PC-3 (cell line): ENCODE data around the gene SLC38A9. TPM values are rescaled to one million over a fixed set of nuclear protein-coding genes. Genes with fewer than 3 reads are reported as not detected.

Experiments
- ATAC-seq: fragments of 200-7000 bp; cut with Tn5 transposase; 2 replicates; pipeline ENCODE4 v1.9.1; 2020; ENCODE audit warnings: mild to moderate bottlenecking, moderate library complexity
- BruUV-seq: library from RNA; stranded (reverse); fragments of 400-500 nt; replicated peaks from 2 replicates; lab custom pipeline; 2021; lab: Mats Ljungman, UMichigan
- CTCF ChIA-PET: fragments of 300-600 bp; sonication (Branson Sonifier 250); formaldehyde crosslinking; loops from one replicate; lab custom pipeline; 2022; ENCODE audit warnings: antibody characterized with exemption; lab: Charles Lee
- POLR2A ChIA-PET: fragments of 300-600 bp; sonication (Branson Sonifier 250); formaldehyde crosslinking; loops from one replicate; lab custom pipeline; 2022; ENCODE audit warnings: antibody characterized with exemption; ENCODE audit not compliant: unreplicated experiment; lab: Charles Lee
- DNase-seq: peaks from one replicate; pipeline ENCODE4 v3.0.0-alpha.2; 2015
- H2AFZ ChIP-seq: fragments of 300-600 bp; sonication (generic); 2 replicates; pipeline ENCODE4 v1.6.0; 2016; ENCODE audit warnings: antibody characterized with exemption, low read length
- H3F3A ChIP-seq: fragments of 300-600 bp; sonication (generic); one replicate; pipeline ENCODE4 v1.6.0; 2017; ENCODE audit warnings: antibody characterized with exemption, low read length, control low read depth, mild to moderate bottlenecking; ENCODE audit not compliant: unreplicated experiment
- H3K27ac ChIP-seq: fragments of 300-600 bp; sonication (generic); 2 replicates; pipeline ENCODE4 v1.5.1; 2016; ENCODE audit warnings: mild to moderate bottlenecking, low read length
- H3K27me3 ChIP-seq: fragments of 300-600 bp; sonication (generic); 2 replicates; pipeline ENCODE4 v1.6.1; 2016; ENCODE audit warnings: low read length, mixed read lengths
- H3K36me3 ChIP-seq: fragments of 300-600 bp; sonication (generic); 2 replicates; pipeline ENCODE4 v1.6.1; 2016; ENCODE audit warnings: low read depth, mixed run types, low read length, mixed read lengths
- H3K4me1 ChIP-seq: fragments of 300-600 bp; sonication (generic); 2 replicates; pipeline ENCODE4 v1.5.1; 2016; ENCODE audit warnings: low read length; ENCODE audit not compliant: insufficient read depth
- H3K4me2 ChIP-seq: fragments of 300-600 bp; sonication (generic); 2 replicates; pipeline ENCODE4 v1.6.0; 2016; ENCODE audit warnings: low read length
- H3K4me3 ChIP-seq: fragments of 300-600 bp; sonication (generic); 2 replicates; pipeline ENCODE4 v1.5.1; 2016; ENCODE audit warnings: mild to moderate bottlenecking, low read length, mixed read lengths
- H3K79me2 ChIP-seq: fragments of 300-600 bp; sonication (generic); 2 replicates; pipeline ENCODE4 v1.6.1; 2017; ENCODE audit warnings: low read length, mixed read lengths
- H3K9ac ChIP-seq: fragments of 300-600 bp; sonication (generic); 2 replicates; pipeline ENCODE4 v1.6.0; 2016; ENCODE audit warnings: mild to moderate bottlenecking, low read length
- H3K9me2 ChIP-seq: fragments of 300-600 bp; sonication (generic); replicated peaks from 2 replicates; pipeline ENCODE4 v1.6.1; 2016; ENCODE audit warnings: mixed run types, low read length, mixed read lengths
- H3K9me3 ChIP-seq: fragments of 300-600 bp; sonication (generic); 2 replicates; pipeline ENCODE4 v1.6.1; 2016; ENCODE audit warnings: low read length, mixed read lengths
- H4K20me1 ChIP-seq: fragments of 300-600 bp; sonication (generic); 2 replicates; pipeline ENCODE4 v1.6.1; 2016; ENCODE audit warnings: low read length, mixed read lengths
- EZH2 ChIP-seq: fragments of 300-600 bp; sonication (generic); IDR thresholded peaks from one replicate; pipeline ENCODE4 v1.6.1; 2017; ENCODE audit warnings: antibody characterized with exemption, mild to moderate bottlenecking, low read length; ENCODE audit not compliant: unreplicated experiment
- EZH2phosphoT487 ChIP-seq: fragments of 300-600 bp; sonication (generic); IDR thresholded peaks from 2 replicates; pipeline ENCODE4 v1.6.1; 2018; ENCODE audit warnings: mild to moderate bottlenecking, antibody characterized with exemption, low read length, borderline replicate concordance
- intact Hi-C: fragments of 100-400 bp; cut with micrococcal nuclease; formaldehyde crosslinking; loops from 2 replicates; pipeline ENCODE4 v1.9.0; 2023
- total RNA-seq: library from RNA; depleted of rRNA; stranded (reverse); fragments of >200 nt; gene quantifications from 2 replicates; pipeline ENCODE4 v1.2.3, GENCODE V29; 2014
- TF ChIP-seq, protein P1 (sequence below): fragments of 300-600 bp; sonication (generic); conservative IDR thresholded peaks from 2 replicates; pipeline ENCODE4 v1.5.1; 2017; ENCODE audit warnings: antibody characterized with exemption, low read depth, mild to moderate bottlenecking, low read length

The SLC38A9 gene
- total RNA-seq, 1 experiment from 2014 or later = 12.9 TPM

GRCh38 chr5:55645304-55645703 lies 66.8 kb downstream of the SLC38A9 start:
- POLR2A ChIA-PET = no interaction called here
- no TSS peak for BruUV-seq
- no peaks in the 10 kb centered on the region for H3F3A ChIP-seq
- intact Hi-C loops = no loop called here
- H3K27ac ChIP-seq = no peak overlapping the region
- H3K4me1 ChIP-seq = no peaks in the 10 kb centered on the region
- H3K27me3 ChIP-seq = no peaks in the 10 kb centered on the region
- CTCF ChIA-PET = no interaction called here
- no peaks in the 10 kb centered on the region for H4K20me1 ChIP-seq
- peak; percentile 38; the same call in 1 of the 2 replicates for ATAC-seq
- TF ChIP-seq EZH2phosphoT487 (no peak), EZH2 (no peak)
- TF ChIP-seq, protein P1, sequence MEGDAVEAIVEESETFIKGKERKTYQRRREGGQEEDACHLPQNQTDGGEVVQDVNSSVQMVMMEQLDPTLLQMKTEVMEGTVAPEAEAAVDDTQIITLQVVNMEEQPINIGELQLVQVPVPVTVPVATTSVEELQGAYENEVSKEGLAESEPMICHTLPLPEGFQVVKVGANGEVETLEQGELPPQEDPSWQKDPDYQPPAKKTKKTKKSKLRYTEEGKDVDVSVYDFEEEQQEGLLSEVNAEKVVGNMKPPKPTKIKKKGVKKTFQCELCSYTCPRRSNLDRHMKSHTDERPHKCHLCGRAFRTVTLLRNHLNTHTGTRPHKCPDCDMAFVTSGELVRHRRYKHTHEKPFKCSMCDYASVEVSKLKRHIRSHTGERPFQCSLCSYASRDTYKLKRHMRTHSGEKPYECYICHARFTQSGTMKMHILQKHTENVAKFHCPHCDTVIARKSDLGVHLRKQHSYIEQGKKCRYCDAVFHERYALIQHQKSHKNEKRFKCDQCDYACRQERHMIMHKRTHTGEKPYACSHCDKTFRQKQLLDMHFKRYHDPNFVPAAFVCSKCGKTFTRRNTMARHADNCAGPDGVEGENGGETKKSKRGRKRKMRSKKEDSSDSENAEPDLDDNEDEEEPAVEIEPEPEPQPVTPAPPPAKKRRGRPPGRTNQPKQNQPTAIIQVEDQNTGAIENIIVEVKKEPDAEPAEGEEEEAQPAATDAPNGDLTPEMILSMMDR = no peak
- no peaks in the 10 kb centered on the region for H3K79me2 ChIP-seq
- no peaks in the 10 kb centered on the region for H3K36me3 ChIP-seq
- H3K4me2 ChIP-seq = no peak overlapping the region
- H3K9me2 ChIP-seq = no peaks in the 10 kb centered on the region
- DNase-seq = peak; percentile 16
- H3K9ac ChIP-seq = no peak overlapping the region
- no peaks in the 10 kb centered on the region for H3K9me3 ChIP-seq
- H2AFZ ChIP-seq = no peak overlapping the region
- H3K4me3 ChIP-seq = no peak overlapping the region

DNA sequence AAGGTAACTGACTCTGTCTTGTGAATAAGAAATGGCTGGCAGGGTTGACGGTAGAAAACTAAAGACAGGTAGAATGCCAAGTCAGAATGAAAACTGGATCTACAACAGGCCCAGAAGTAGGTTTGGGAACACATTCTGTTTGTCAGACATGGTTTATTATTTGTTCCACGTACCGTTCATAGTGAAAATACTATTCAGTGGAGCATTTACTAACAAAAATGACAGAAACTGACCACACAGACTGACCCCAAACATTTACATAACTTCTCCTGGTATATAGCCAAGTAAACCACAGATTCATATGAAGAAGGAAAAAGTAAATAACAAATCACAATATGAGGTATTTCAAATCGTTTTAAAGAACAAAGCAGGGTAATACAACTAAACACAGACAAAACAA lies 73.7 kb downstream of the SLC38A9 start:
- Histone ChIP-seq H4K20me1 (no peaks in the 10 kb centered on the region), H3K9me3 (no peaks in the 10 kb centered on the region), H3K4me1 (peaks cover 20% of the 10 kb centered on the region), H3K9ac (no peak overlapping the region), H3K4me3 (no peak overlapping the region), H3K4me2 (no peak overlapping the region), H2AFZ (no peak overlapping the region), H3K27me3 (no peaks in the 10 kb centered on the region), H3K9me2 (no peaks in the 10 kb centered on the region), H3K27ac (no peak overlapping the region), H3F3A (no peaks in the 10 kb centered on the region), H3K36me3 (no peaks in the 10 kb centered on the region), H3K79me2 (no peaks in the 10 kb centered on the region)
- TF ChIP-seq, protein P1 = no peak
- TF ChIP-seq EZH2phosphoT487 = no peak
- no peak for TF ChIP-seq EZH2
- intact Hi-C loops = no loop called here
- ChIA-PET POLR2A (no interaction called here), CTCF (no interaction called here)
- DNase-seq (peak; percentile 29), ATAC-seq (peak; percentile 62)
- BruUV-seq = no TSS peak

DNA sequence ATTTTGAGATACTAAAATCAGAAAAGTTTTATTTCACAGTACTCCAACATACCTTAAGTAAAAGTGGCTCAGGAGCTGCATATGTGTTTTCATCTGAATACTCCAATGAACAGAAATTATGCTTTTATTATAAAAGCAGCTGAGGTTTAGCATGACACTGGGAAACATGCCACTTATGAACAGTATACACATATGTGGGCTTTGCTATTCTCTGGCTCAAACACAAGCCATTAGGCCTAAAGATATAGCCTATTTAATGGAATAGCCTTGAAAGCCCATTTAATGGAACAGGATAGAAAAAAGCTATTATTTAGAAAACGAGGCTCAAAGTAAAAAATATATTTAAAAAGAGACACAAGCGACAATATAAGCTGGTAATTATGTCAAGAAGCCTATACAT lies 74.1 kb downstream of the SLC38A9 start:
- Histone ChIP-seq H3K36me3 (no peaks in the 10 kb centered on the region), H3K9ac (no peak overlapping the region), H3K27me3 (no peaks in the 10 kb centered on the region), H3K9me3 (no peaks in the 10 kb centered on the region), H3K27ac (no peak overlapping the region), H3K79me2 (no peaks in the 10 kb centered on the region), H3F3A (no peaks in the 10 kb centered on the region), H3K4me2 (no peak overlapping the region), H4K20me1 (no peaks in the 10 kb centered on the region), H2AFZ (no peak overlapping the region), H3K9me2 (no peaks in the 10 kb centered on the region), H3K4me1 (peaks cover 23% of the 10 kb centered on the region), H3K4me3 (no peak overlapping the region)
- ATAC-seq (no peak), DNase-seq (no peak)
- ChIA-PET CTCF (no interaction called here), POLR2A (no interaction called here)
- no TSS peak for BruUV-seq
- no peak for TF ChIP-seq EZH2phosphoT487
- no peak for TF ChIP-seq EZH2
- TF ChIP-seq, protein P1 = no peak
- intact Hi-C loops = no loop called here
